ENCODE data around the gene TGFBR2.

- TF ChIP-seq REST (IDR thresholded peaks at IDR 0.05; ENCODE audit: insufficient read depth in 1 of 2, low read depth in 2 of 2, low read length in 2 of 2) (no peak), POLR2AphosphoS5 (IDR thresholded peaks at IDR 0.05; ENCODE audit: low read depth, low read length) (no peak), TAF1 (IDR thresholded peaks at IDR 0.05; ENCODE audit: borderline replicate concordance, insufficient read depth, low read length) (no peak), SIN3A (IDR thresholded peaks at IDR 0.05; ENCODE audit: borderline replicate concordance, insufficient read depth, low read length) (no peak)
These were observed 136.6 kb downstream of the TGFBR2 start for GRCh38 chr3:30742796-30743619.

Data from PFSK-1 (cell line).